Measurements from ENCODE around the gene ARF3. TPM values are rescaled to one million over a fixed set of nuclear protein-coding genes. Genes with fewer than 3 reads are reported as not detected.

The ARF3 gene
- total RNA-seq, 2 experiments from 2014 or later: 58.3 to 67.6 TPM

DNA sequence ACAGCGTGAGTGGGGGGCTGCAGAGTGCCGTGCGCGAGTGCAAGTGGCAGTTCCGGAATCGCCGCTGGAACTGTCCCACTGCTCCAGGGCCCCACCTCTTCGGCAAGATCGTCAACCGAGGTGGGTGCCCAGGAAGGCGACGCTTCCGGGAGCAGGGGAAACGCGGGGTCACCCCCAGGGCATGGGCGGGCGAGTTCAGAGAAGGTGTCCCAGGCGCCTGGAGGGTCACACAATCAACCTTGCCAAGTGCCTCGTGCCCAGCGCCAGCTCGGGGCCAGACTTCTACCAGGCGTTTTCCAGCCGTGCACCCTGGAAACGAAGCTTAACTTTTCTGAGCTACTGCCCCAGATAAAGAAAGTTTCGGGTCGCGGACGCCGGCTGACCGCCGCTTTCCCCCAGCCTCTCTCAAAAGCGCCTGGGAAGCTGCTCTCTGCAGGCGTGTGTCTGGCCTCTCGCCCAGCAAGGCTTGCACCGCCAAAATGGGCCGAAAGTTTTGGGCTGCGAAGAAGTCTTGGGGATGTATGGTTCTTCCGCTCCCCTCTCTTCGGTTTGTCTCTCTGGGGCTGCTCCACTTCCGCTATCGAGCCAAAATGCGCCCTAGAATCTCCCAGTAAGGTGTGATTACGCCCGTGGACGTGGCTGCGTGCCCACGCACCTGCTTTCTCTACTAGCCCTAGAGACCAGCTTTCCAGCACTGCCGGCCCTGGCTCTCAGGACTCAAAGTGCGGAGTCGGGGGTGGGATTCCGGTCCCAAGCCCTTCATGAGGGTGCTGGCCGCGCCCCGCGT is 22.5 kb upstream of the ARF3 start:
- intact Hi-C loops (cut with micrococcal nuclease): loop anchor here (5.0 kb wide), 2 partner anchors 47 to 127 kb away; partner anchors contain the start of gene DDX23
- TF ChIP-seq, protein P1, sequence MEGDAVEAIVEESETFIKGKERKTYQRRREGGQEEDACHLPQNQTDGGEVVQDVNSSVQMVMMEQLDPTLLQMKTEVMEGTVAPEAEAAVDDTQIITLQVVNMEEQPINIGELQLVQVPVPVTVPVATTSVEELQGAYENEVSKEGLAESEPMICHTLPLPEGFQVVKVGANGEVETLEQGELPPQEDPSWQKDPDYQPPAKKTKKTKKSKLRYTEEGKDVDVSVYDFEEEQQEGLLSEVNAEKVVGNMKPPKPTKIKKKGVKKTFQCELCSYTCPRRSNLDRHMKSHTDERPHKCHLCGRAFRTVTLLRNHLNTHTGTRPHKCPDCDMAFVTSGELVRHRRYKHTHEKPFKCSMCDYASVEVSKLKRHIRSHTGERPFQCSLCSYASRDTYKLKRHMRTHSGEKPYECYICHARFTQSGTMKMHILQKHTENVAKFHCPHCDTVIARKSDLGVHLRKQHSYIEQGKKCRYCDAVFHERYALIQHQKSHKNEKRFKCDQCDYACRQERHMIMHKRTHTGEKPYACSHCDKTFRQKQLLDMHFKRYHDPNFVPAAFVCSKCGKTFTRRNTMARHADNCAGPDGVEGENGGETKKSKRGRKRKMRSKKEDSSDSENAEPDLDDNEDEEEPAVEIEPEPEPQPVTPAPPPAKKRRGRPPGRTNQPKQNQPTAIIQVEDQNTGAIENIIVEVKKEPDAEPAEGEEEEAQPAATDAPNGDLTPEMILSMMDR (IDR thresholded peaks at IDR 0.05): no peak
- CTCF ChIA-PET: interaction anchor here (0.6 to 51.8 kb wide), 13 partner anchors 11 to 363 kb away, joined by 3 to 896 read pairs (median 4); partner anchors contain the start of genes ARF3, DDN, DDX23 and FKBP11
- Mint-ChIP-seq H3K9me3 (no peaks in the 10 kb centered on the region), H3K4me1 (ENCODE audit: low read depth) (peaks cover 47% of the 10 kb centered on the region), H3K4me3 (peak overlapping the region; percentile 60), H3K27ac (no peak overlapping the region), H3K36me3 (ENCODE audit: low read depth) (no peaks in the 10 kb centered on the region), H3K27me3 (peaks cover 55% of the 10 kb centered on the region)
- POLR2A ChIA-PET: interaction anchor here (0.8 to 3.7 kb wide), 8 partner anchors 8 to 151 kb away, joined by 3 to 27 read pairs (median 4); partner anchors contain the start of genes DDN, DDX23, FKBP11 and TUBA1B
- no peak for ATAC-seq
- peak; percentile 60 for DNase-seq

DNA sequence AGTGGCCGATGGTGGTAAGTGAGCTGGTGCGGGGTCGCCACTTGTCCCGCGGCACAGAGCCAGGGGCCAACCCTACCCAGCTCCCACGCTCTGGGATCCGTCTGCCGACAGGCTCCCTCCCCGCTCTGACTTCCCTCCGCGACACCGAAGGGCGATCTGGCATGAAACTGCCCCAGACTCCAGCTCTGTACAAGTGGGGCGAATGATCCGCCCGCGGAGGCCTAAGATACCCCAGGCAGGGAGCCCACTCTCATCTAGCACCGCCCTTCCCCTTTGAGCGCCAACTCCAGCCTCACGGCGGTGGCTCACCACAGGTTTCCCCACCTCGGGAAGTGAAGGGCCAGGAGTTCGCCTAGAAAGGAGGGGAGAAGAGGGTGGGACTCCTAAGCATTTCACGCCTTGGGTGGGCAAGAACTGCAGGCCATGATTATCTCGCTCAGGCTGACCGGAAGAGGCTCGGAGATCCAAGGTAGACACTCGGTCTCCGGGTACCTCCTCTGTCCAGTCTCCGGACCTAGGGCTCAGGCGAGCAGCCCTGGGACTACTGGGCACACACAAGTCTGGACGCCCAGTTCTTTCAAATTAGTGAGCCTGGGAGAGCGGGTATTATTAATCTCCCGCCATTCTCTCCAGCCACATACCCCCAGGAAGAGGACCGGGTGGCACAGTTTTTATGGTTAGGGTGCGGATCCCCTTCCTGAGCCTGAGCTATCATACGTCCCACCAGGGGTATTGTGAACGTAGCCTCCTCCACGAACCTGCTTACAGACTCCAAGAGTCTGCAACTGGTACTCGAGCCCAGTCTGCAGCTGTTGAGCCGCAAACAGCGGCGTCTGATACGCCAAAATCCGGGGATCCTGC is 21.7 kb upstream of the ARF3 start:
- intact Hi-C loops (cut with micrococcal nuclease): loop anchor here (5.0 kb wide), 2 partner anchors 47 to 127 kb away; partner anchors contain the start of gene DDX23
- TF ChIP-seq, protein P1 (IDR thresholded peaks at IDR 0.05): no peak
- ChIA-PET CTCF (interaction anchor here (0.6 to 51.8 kb wide), 22 partner anchors 10 to 364 kb away, joined by 3 to 896 read pairs (median 5); partner anchors contain the start of genes ARF3, DDN, DDX23 and FKBP11), POLR2A (interaction anchor here (0.8 to 3.7 kb wide), 11 partner anchors 8 to 152 kb away, joined by 3 to 27 read pairs (median 6); partner anchors contain the start of genes DDN, DDX23, FKBP11 and TUBA1B)
- ATAC-seq (no peak), DNase-seq (no peak)
- H3K4me3 Mint-ChIP-seq: peak overlapping the region; percentile 60
- peaks cover 56% of the 10 kb centered on the region for H3K27me3 Mint-ChIP-seq
- H3K36me3 Mint-ChIP-seq (ENCODE audit: low read depth): no peaks in the 10 kb centered on the region
- no peak overlapping the region for H3K27ac Mint-ChIP-seq
- no peaks in the 10 kb centered on the region for H3K9me3 Mint-ChIP-seq
- H3K4me1 Mint-ChIP-seq (ENCODE audit: low read depth): peaks cover 47% of the 10 kb centered on the region

DNA sequence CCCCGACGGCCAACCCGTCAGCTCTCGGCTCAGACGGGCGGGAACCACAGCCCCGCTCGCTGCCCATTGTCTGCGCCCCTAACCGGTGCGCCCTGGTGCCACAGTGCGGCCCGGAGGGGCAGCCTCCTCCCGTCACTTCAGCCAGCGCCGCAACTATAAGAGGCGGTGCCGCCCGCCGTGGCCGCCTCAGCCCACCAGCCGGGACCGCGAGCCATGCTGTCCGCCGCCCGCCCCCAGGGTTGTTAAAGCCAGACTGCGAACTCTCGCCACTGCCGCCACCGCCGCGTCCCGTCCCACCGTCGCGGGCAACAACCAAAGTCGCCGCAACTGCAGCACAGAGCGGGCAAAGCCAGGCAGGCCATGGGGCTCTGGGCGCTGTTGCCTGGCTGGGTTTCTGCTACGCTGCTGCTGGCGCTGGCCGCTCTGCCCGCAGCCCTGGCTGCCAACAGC is 21.0 kb upstream of the ARF3 start, which contains the start of gene WNT1:
Gene WNT1, plus strand, starts transcription at position 32 of the 450 bp plus-strand sequence. Its CDS starts 329 bp downstream, at position 361.
- intact Hi-C loops (cut with micrococcal nuclease): loop anchor here (5.0 kb wide), 2 partner anchors 46 to 126 kb away; partner anchors contain the start of gene DDX23
- DNase-seq: no peak
- Mint-ChIP-seq H3K27me3 (peaks cover 61% of the 10 kb centered on the region), H3K36me3 (ENCODE audit: low read depth) (no peaks in the 10 kb centered on the region), H3K27ac (peak within 1 kb of the TSS; percentile 51), H3K4me1 (ENCODE audit: low read depth) (peaks cover 47% of the 10 kb centered on the region), H3K9me3 (no peaks in the 10 kb centered on the region), H3K4me3 (peak within 1 kb of the TSS; percentile 60)
- TF ChIP-seq, protein P1 (IDR thresholded peaks at IDR 0.05): peak; percentile 77
- POLR2A ChIA-PET: interaction anchor here (1.1 to 3.7 kb wide), 10 partner anchors 9 to 57 kb away, joined by 3 to 27 read pairs (median 6); partner anchors contain the start of gene FKBP11
- CTCF ChIA-PET: interaction anchor here (0.7 to 51.8 kb wide), 27 partner anchors 9 to 167 kb away, joined by 3 to 896 read pairs (median 5); partner anchors contain the start of genes ARF3, DDN, DDX23 and FKBP11
- no peak for ATAC-seq

DNA sequence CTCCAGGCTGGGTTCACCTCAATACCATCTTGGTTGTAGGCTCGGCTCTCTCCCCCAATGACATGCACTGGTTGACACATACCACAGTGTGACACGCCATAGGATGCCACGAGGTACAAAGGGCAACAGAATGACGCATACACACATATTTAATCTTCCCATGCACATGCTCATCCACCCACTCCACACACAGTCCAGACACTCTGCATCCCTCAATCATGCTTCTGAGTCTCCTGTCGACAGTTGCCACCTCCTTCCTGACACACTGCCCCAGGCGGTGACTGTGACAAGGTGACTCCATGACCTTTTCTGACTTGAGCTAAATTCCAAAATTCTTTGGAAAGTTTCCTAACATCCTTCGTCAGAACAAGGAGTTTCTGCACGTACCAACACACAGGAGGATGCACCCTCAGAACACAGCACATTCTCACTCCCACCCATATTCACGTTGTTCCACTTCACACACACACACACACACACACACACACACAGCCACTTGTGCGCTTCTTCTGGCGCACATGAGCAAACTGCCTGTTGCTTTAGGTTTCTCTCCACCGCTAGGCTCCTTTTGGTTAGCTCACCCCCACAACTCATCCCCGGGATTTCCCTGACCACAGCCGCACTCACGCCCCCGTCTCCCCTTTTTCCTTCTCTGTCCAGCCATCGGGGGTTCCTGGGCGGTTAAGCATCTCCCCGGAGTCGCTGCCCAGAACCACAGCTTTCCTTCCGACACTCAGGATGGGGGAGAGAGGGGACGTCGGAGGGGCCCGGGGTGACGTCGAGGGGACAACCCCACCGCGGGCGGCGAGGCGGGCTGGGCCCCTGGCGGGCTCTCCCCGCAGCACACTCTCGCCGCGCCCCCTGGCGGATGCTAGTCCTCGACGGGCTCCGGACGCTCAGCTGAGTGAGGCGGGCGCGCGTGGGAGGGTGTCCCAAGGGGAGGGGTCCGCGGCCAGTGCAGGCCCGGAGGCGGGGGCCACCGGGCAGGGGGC is 20.3 kb upstream of the ARF3 start:
- peak overlapping the region; percentile 51 for H3K27ac Mint-ChIP-seq
- H3K36me3 Mint-ChIP-seq (ENCODE audit: low read depth): no peaks in the 10 kb centered on the region
- peak overlapping the region; percentile 3 for H3K4me3 Mint-ChIP-seq
- peaks cover 52% of the 10 kb centered on the region for H3K4me1 Mint-ChIP-seq (ENCODE audit: low read depth)
- TF ChIP-seq, protein P1 (IDR thresholded peaks at IDR 0.05): peak; percentile 97
- peaks cover 63% of the 10 kb centered on the region for H3K27me3 Mint-ChIP-seq
- H3K9me3 Mint-ChIP-seq: no peaks in the 10 kb centered on the region
- POLR2A ChIA-PET: interaction anchor here (1.1 to 3.7 kb wide), 13 partner anchors 10 to 119 kb away, joined by 3 to 27 read pairs (median 4); partner anchors contain the start of genes ARF3 and FKBP11
- intact Hi-C loops (cut with micrococcal nuclease): loop anchor here (5.0 kb wide), 2 partner anchors 45 to 125 kb away; partner anchors contain the start of gene DDX23
- ATAC-seq (peak; percentile 60), DNase-seq (peak; percentile 88)
- CTCF ChIA-PET: interaction anchor here (0.6 to 51.8 kb wide), 35 partner anchors 8 to 166 kb away, joined by 3 to 896 read pairs (median 5); partner anchors contain the start of genes ARF3, DDN, DDX23 and FKBP11

Measured in activated CD8-positive, alpha-beta T cell treated with anti-CD3 and anti-CD28 coated beads for 36 hours (primary cell).